Prostate gland (tissue), 2 donors: ENCODE data around the gene LGR4.

Source experiments
- CTCF ChIP-seq, 4 experiments: fragments of 200-600 bp in 2 of 4; fragments of 450-650 bp in 2 of 4; sonication (generic) in 2 of 4; IDR thresholded peaks; 1 replicate in 3 of 4; 2 replicates in 1 of 4; pipeline ENCODE4 v1.5.1; 2016 to 2019; ENCODE audit warnings: antibody characterized with exemption in 4 of 4, mild to moderate bottlenecking in 2 of 4, moderate library complexity in 2 of 4
- POLR2A ChIP-seq: fragments of 450-650 bp; IDR thresholded peaks from one replicate; pipeline ENCODE4 v1.6.1; 2016; ENCODE audit warnings: antibody characterized with exemption, mild to moderate bottlenecking
- POLR2AphosphoS5 ChIP-seq: sonication (generic); formaldehyde crosslinking; IDR thresholded peaks from one replicate; pipeline ENCODE4 v1.6.1; 2017; ENCODE audit warnings: antibody characterized with exemption

GRCh38 chr11:27409049-27409448, 63.5 kb downstream of the LGR4 start:
- no peak for TF ChIP-seq CTCF (IDR thresholded peaks at IDR 0.05)
- no peak for TF ChIP-seq POLR2A
- no peak for TF ChIP-seq POLR2AphosphoS5
